ENCODE data around the gene KRTAP10-10.

DNA sequence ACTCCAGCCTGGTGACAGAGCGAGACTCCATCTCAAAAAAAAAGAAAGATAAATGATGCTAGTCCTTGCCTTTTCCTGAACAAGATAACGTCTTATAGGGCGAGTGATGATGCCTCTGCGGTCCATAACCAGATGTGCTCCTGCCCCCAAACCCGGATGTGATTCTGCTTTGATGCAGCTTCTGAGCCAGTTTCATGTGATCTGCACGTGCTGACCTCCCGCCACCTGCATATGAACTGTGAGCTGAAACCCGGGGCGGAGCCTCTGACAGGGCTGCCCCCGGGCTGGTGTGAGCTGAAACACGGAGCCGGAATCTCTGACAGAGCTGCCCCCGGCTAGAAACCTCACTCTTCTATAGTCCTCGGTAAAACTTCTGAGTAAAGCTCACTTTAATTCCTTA lies 16.0 kb downstream of the KRTAP10-10 start:
- TF ChIP-seq, protein P1, sequence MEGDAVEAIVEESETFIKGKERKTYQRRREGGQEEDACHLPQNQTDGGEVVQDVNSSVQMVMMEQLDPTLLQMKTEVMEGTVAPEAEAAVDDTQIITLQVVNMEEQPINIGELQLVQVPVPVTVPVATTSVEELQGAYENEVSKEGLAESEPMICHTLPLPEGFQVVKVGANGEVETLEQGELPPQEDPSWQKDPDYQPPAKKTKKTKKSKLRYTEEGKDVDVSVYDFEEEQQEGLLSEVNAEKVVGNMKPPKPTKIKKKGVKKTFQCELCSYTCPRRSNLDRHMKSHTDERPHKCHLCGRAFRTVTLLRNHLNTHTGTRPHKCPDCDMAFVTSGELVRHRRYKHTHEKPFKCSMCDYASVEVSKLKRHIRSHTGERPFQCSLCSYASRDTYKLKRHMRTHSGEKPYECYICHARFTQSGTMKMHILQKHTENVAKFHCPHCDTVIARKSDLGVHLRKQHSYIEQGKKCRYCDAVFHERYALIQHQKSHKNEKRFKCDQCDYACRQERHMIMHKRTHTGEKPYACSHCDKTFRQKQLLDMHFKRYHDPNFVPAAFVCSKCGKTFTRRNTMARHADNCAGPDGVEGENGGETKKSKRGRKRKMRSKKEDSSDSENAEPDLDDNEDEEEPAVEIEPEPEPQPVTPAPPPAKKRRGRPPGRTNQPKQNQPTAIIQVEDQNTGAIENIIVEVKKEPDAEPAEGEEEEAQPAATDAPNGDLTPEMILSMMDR (IDR thresholded peaks at IDR 0.05) = no peak
- no peak for TF ChIP-seq EZH2 (IDR thresholded peaks at IDR 0.05)

All from neural progenitor cell (in vitro differentiated cells).